WTC11 (cell line): ENCODE measurements around the gene PRRC2B. TPM values are rescaled to one million over a fixed set of nuclear protein-coding genes. Genes with fewer than 3 reads are reported as not detected.

Experiments used
- ATAC-seq: fragments of 200-7000 bp; cut with Tn5 transposase; 2 replicates; pipeline ENCODE4 v1.10.0; 2021; ENCODE audit warnings: mild to moderate bottlenecking, moderate library complexity
- CTCF ChIA-PET: fragments of 300-600 bp; sonication (Branson Sonifier 250); formaldehyde crosslinking; loops from one replicate; lab custom pipeline; 2021; ENCODE audit warnings: antibody characterized with exemption; lab: Charles Lee
- POLR2A ChIA-PET: fragments of 350-600 bp; sonication (Branson Sonifier 250); formaldehyde crosslinking; loops from one replicate; lab custom pipeline; 2021; ENCODE audit warnings: antibody characterized with exemption; lab: Charles Lee
- DNase-seq: peaks from one replicate; pipeline ENCODE4 v3.0.0; 2021; ENCODE audit warnings: low spot score
- H3K27ac Mint-ChIP-seq: 2 replicates; pipeline ENCODE4 v1.8.0; 2021; ENCODE audit warnings: mixed read lengths
- H3K27me3 Mint-ChIP-seq: 2 replicates; pipeline ENCODE4 v1.8.0; 2021; ENCODE audit warnings: low read depth, mild to moderate bottlenecking, moderate library complexity, mixed read lengths
- H3K36me3 Mint-ChIP-seq: 2 replicates; pipeline ENCODE4 v1.8.0; 2021; ENCODE audit warnings: mixed read lengths
- H3K4me1 Mint-ChIP-seq: 2 replicates; pipeline ENCODE4 v1.8.0; 2022; ENCODE audit warnings: mixed read lengths
- H3K4me3 Mint-ChIP-seq: 2 replicates; pipeline ENCODE4 v1.8.0; 2021; ENCODE audit warnings: mild to moderate bottlenecking, moderate library complexity, mixed read lengths
- H3K9me3 Mint-ChIP-seq: 2 replicates; pipeline ENCODE4 v1.8.0; 2021; ENCODE audit warnings: mixed read lengths
- CREB1 ChIP-seq: sonication (generic); formaldehyde crosslinking; IDR thresholded peaks from 2 replicates; pipeline ENCODE4 v1.8.0; 2023; ENCODE audit warnings: mild to moderate bottlenecking, missing genetic modification reagents
- CREM ChIP-seq: sonication (generic); formaldehyde crosslinking; IDR thresholded peaks from 2 replicates; pipeline ENCODE4 v1.8.1; 2022; ENCODE audit warnings: mild to moderate bottlenecking, missing genetic modification reagents, moderate library complexity
- ETV6 ChIP-seq: sonication (generic); formaldehyde crosslinking; IDR thresholded peaks from 2 replicates; pipeline ENCODE4 v1.8.1; 2022; ENCODE audit warnings: mild to moderate bottlenecking, missing genetic modification reagents
- SMAD4 ChIP-seq: sonication (generic); formaldehyde crosslinking; IDR thresholded peaks from 2 replicates; pipeline ENCODE4 v1.8.0; 2022; ENCODE audit warnings: mild to moderate bottlenecking, missing genetic modification reagents
- TP53 ChIP-seq: sonication (generic); formaldehyde crosslinking; IDR thresholded peaks from 2 replicates; pipeline ENCODE4 v1.8.1; 2023; ENCODE audit warnings: mild to moderate bottlenecking, missing genetic modification reagents
- ZNF232 ChIP-seq: sonication (generic); formaldehyde crosslinking; IDR thresholded peaks from 2 replicates; pipeline ENCODE4 v1.8.0; 2022; ENCODE audit warnings: mild to moderate bottlenecking, missing genetic modification reagents
- ZNF263 ChIP-seq: sonication (generic); formaldehyde crosslinking; IDR thresholded peaks from 2 replicates; pipeline ENCODE4 v1.8.1; 2022; ENCODE audit warnings: low read depth, mild to moderate bottlenecking, moderate library complexity, missing genetic modification reagents
- total RNA-seq: library from RNA; stranded (reverse); gene quantifications from 3 replicates; pipeline ENCODE4 v1.2.3, GENCODE V29; 2021
- TF ChIP-seq, protein P1 (sequence below): sonication (generic); formaldehyde crosslinking; IDR thresholded peaks from 2 replicates; pipeline ENCODE4 v1.8.0; 2022; ENCODE audit warnings: mild to moderate bottlenecking, missing genetic modification reagents
- TF ChIP-seq, protein P2 (sequence below): sonication (generic); formaldehyde crosslinking; IDR thresholded peaks from 2 replicates; pipeline ENCODE4 v1.8.0; 2022; ENCODE audit warnings: mild to moderate bottlenecking, missing genetic modification reagents
- TF ChIP-seq, protein P3 (sequence below): sonication (generic); formaldehyde crosslinking; IDR thresholded peaks from 2 replicates; pipeline ENCODE4 v1.8.0; 2023; ENCODE audit warnings: mild to moderate bottlenecking, missing genetic modification reagents
- TF ChIP-seq, protein P4 (sequence below): sonication (generic); formaldehyde crosslinking; conservative IDR thresholded peaks from 2 replicates; pipeline ENCODE4 v1.8.1; 2023; ENCODE audit warnings: mild to moderate bottlenecking, low read depth, missing genetic modification reagents, moderate library complexity
- TF ChIP-seq, protein P5 (sequence below): sonication (generic); formaldehyde crosslinking; IDR thresholded peaks from 2 replicates; pipeline ENCODE4 v1.8.1; 2023; ENCODE audit warnings: mild to moderate bottlenecking, missing genetic modification reagents, borderline replicate concordance
- TF ChIP-seq, protein P6 (sequence below): fragments of 250-450 bp; sonication (Bioruptor Pico); IDR thresholded peaks from 2 replicates; pipeline ENCODE4 v1.9.0; 2021; ENCODE audit warnings: moderate library complexity, mild to moderate bottlenecking, inconsistent platforms, borderline replicate concordance
- TF ChIP-seq, protein P7 (sequence below): sonication (generic); formaldehyde crosslinking; IDR thresholded peaks from 2 replicates; pipeline ENCODE4 v1.8.1; 2023; ENCODE audit warnings: mild to moderate bottlenecking, missing genetic modification reagents
- TF ChIP-seq, protein P8 (sequence below): sonication (generic); formaldehyde crosslinking; IDR thresholded peaks from 2 replicates; pipeline ENCODE4 v1.8.1; 2023; ENCODE audit warnings: mild to moderate bottlenecking, missing genetic modification reagents
- TF ChIP-seq, protein P9 (sequence below): fragments of 250-450 bp; sonication (Bioruptor Pico); IDR thresholded peaks from 2 replicates; pipeline ENCODE4 v2.1.2; 2022; ENCODE audit warnings: mild to moderate bottlenecking, moderate library complexity

The PRRC2B gene
- total RNA-seq, 1 experiment from 2014 or later, result 272 TPM

DNA sequence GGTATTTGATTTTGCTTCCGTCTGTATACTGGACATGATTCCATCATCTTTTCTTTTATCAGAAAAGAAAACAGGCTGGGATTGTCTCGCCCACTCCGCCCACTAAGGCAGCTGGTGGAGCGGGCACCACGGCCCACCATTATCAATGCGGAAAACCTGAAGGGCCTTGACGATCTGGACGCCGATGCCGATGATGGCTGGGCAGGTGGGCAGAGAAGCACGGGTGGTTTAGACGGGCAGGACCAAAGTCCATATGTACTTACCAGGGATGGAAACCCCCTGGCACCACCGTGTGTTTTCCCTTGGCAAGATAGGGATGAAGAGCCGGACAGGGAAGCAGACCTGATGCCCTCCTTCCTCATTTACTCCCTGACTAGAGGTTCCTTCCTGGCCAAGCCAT lies 53.7 kb downstream of the PRRC2B start (continued):
- TF ChIP-seq, protein P1, sequence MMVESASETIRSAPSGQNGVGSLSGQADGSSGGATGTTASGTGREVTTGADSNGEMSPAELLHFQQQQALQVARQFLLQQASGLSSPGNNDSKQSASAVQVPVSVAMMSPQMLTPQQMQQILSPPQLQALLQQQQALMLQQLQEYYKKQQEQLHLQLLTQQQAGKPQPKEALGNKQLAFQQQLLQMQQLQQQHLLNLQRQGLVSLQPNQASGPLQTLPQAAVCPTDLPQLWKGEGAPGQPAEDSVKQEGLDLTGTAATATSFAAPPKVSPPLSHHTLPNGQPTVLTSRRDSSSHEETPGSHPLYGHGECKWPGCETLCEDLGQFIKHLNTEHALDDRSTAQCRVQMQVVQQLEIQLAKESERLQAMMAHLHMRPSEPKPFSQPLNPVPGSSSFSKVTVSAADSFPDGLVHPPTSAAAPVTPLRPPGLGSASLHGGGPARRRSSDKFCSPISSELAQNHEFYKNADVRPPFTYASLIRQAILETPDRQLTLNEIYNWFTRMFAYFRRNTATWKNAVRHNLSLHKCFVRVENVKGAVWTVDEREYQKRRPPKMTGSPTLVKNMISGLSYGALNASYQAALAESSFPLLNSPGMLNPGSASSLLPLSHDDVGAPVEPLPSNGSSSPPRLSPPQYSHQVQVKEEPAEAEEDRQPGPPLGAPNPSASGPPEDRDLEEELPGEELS, result no peak
- TF ChIP-seq, protein P2, sequence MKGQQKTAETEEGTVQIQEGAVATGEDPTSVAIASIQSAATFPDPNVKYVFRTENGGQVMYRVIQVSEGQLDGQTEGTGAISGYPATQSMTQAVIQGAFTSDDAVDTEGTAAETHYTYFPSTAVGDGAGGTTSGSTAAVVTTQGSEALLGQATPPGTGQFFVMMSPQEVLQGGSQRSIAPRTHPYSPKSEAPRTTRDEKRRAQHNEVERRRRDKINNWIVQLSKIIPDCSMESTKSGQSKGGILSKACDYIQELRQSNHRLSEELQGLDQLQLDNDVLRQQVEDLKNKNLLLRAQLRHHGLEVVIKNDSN, result no peak
- TF ChIP-seq, protein P3, sequence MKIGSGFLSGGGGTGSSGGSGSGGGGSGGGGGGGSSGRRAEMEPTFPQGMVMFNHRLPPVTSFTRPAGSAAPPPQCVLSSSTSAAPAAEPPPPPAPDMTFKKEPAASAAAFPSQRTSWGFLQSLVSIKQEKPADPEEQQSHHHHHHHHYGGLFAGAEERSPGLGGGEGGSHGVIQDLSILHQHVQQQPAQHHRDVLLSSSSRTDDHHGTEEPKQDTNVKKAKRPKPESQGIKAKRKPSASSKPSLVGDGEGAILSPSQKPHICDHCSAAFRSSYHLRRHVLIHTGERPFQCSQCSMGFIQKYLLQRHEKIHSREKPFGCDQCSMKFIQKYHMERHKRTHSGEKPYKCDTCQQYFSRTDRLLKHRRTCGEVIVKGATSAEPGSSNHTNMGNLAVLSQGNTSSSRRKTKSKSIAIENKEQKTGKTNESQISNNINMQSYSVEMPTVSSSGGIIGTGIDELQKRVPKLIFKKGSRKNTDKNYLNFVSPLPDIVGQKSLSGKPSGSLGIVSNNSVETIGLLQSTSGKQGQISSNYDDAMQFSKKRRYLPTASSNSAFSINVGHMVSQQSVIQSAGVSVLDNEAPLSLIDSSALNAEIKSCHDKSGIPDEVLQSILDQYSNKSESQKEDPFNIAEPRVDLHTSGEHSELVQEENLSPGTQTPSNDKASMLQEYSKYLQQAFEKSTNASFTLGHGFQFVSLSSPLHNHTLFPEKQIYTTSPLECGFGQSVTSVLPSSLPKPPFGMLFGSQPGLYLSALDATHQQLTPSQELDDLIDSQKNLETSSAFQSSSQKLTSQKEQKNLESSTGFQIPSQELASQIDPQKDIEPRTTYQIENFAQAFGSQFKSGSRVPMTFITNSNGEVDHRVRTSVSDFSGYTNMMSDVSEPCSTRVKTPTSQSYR (CRISPR knock-in tag), result no peak
- TF ChIP-seq, protein P4, sequence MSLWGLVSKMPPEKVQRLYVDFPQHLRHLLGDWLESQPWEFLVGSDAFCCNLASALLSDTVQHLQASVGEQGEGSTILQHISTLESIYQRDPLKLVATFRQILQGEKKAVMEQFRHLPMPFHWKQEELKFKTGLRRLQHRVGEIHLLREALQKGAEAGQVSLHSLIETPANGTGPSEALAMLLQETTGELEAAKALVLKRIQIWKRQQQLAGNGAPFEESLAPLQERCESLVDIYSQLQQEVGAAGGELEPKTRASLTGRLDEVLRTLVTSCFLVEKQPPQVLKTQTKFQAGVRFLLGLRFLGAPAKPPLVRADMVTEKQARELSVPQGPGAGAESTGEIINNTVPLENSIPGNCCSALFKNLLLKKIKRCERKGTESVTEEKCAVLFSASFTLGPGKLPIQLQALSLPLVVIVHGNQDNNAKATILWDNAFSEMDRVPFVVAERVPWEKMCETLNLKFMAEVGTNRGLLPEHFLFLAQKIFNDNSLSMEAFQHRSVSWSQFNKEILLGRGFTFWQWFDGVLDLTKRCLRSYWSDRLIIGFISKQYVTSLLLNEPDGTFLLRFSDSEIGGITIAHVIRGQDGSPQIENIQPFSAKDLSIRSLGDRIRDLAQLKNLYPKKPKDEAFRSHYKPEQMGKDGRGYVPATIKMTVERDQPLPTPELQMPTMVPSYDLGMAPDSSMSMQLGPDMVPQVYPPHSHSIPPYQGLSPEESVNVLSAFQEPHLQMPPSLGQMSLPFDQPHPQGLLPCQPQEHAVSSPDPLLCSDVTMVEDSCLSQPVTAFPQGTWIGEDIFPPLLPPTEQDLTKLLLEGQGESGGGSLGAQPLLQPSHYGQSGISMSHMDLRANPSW, result no peak
- no peak for TF ChIP-seq CREM (CRISPR knock-in tag)
- TF ChIP-seq, protein P5, sequence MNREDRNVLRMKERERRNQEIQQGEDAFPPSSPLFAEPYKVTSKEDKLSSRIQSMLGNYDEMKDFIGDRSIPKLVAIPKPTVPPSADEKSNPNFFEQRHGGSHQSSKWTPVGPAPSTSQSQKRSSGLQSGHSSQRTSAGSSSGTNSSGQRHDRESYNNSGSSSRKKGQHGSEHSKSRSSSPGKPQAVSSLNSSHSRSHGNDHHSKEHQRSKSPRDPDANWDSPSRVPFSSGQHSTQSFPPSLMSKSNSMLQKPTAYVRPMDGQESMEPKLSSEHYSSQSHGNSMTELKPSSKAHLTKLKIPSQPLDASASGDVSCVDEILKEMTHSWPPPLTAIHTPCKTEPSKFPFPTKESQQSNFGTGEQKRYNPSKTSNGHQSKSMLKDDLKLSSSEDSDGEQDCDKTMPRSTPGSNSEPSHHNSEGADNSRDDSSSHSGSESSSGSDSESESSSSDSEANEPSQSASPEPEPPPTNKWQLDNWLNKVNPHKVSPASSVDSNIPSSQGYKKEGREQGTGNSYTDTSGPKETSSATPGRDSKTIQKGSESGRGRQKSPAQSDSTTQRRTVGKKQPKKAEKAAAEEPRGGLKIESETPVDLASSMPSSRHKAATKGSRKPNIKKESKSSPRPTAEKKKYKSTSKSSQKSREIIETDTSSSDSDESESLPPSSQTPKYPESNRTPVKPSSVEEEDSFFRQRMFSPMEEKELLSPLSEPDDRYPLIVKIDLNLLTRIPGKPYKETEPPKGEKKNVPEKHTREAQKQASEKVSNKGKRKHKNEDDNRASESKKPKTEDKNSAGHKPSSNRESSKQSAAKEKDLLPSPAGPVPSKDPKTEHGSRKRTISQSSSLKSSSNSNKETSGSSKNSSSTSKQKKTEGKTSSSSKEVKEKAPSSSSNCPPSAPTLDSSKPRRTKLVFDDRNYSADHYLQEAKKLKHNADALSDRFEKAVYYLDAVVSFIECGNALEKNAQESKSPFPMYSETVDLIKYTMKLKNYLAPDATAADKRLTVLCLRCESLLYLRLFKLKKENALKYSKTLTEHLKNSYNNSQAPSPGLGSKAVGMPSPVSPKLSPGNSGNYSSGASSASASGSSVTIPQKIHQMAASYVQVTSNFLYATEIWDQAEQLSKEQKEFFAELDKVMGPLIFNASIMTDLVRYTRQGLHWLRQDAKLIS, result no peak

DNA sequence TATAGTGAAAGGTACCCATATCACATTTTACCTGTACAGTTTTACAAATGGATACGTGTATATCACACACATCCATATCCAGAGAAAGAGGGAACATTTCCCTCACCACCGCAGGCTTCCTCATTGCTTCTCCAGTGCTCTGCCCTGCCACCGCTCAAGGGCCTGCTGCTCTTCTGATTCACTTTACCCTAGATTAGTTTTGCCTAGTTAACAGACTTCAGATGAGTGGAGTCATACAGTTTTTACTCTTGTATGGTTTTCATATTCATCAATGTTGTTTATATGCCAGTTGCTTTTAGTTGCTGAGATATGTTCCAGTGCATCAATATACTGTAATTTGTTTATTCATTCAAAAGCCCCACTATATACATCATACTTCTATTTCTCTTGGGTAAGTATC lies 54.9 kb downstream of the PRRC2B start:
- H3K27ac Mint-ChIP-seq, result peak overlapping the region; percentile 37; the same call in 1 of the 2 replicates
- no peak overlapping the region for H3K4me3 Mint-ChIP-seq
- no peak for DNase-seq
- ATAC-seq, result no peak
- no peaks in the 10 kb centered on the region for H3K27me3 Mint-ChIP-seq
- POLR2A ChIA-PET, result no interaction called here
- peaks cover 87% of the 10 kb centered on the region for H3K36me3 Mint-ChIP-seq
- H3K4me1 Mint-ChIP-seq, result peaks cover 5% of the 10 kb centered on the region; the same call in 1 of the 2 replicates
- CTCF ChIA-PET, result interaction anchor here (1.0 kb wide), 1 partner anchor 99 kb away, joined by 5 read pairs; no protein-coding TSS in a partner anchor
- no peaks in the 10 kb centered on the region for H3K9me3 Mint-ChIP-seq
- TF ChIP-seq CREB1 (CRISPR knock-in tag) (no peak), ZNF232 (CRISPR knock-in tag) (no peak), CREM (CRISPR knock-in tag) (no peak), ZNF263 (no peak), SMAD4 (CRISPR knock-in tag) (no peak), ETV6 (CRISPR knock-in tag) (no peak), TP53 (CRISPR knock-in tag) (no peak)
- TF ChIP-seq, protein P6, sequence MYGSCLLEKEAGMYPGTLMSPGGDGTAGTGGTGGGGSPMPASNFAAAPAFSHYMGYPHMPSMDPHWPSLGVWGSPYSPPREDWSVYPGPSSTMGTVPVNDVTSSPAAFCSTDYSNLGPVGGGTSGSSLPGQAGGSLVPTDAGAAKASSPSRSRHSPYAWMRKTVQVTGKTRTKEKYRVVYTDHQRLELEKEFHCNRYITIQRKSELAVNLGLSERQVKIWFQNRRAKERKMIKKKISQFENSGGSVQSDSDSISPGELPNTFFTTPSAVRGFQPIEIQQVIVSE (CRISPR knock-in tag), result no peak
- TF ChIP-seq, protein P7, sequence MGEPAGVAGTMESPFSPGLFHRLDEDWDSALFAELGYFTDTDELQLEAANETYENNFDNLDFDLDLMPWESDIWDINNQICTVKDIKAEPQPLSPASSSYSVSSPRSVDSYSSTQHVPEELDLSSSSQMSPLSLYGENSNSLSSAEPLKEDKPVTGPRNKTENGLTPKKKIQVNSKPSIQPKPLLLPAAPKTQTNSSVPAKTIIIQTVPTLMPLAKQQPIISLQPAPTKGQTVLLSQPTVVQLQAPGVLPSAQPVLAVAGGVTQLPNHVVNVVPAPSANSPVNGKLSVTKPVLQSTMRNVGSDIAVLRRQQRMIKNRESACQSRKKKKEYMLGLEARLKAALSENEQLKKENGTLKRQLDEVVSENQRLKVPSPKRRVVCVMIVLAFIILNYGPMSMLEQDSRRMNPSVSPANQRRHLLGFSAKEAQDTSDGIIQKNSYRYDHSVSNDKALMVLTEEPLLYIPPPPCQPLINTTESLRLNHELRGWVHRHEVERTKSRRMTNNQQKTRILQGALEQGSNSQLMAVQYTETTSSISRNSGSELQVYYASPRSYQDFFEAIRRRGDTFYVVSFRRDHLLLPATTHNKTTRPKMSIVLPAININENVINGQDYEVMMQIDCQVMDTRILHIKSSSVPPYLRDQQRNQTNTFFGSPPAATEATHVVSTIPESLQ (CRISPR knock-in tag), result no peak
- TF ChIP-seq, protein P8, sequence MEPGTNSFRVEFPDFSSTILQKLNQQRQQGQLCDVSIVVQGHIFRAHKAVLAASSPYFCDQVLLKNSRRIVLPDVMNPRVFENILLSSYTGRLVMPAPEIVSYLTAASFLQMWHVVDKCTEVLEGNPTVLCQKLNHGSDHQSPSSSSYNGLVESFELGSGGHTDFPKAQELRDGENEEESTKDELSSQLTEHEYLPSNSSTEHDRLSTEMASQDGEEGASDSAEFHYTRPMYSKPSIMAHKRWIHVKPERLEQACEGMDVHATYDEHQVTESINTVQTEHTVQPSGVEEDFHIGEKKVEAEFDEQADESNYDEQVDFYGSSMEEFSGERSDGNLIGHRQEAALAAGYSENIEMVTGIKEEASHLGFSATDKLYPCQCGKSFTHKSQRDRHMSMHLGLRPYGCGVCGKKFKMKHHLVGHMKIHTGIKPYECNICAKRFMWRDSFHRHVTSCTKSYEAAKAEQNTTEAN (CRISPR knock-in tag), result no peak
- TF ChIP-seq, protein P2, result no peak
- TF ChIP-seq, protein P9, sequence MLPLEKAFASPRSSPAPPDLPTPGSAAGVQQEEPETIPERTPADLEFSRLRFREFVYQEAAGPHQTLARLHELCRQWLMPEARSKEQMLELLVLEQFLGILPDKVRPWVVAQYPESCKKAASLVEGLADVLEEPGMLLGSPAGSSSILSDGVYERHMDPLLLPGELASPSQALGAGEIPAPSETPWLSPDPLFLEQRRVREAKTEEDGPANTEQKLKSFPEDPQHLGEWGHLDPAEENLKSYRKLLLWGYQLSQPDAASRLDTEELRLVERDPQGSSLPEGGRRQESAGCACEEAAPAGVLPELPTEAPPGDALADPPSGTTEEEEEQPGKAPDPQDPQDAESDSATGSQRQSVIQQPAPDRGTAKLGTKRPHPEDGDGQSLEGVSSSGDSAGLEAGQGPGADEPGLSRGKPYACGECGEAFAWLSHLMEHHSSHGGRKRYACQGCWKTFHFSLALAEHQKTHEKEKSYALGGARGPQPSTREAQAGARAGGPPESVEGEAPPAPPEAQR (CRISPR knock-in tag), result no peak
